Measurements from ENCODE around the gene NRP1.

Gene NRP1

GRCh38 chr10:33333260-33334101 is 986 bp downstream of the NRP1 start:
- H3K4me1 ChIP-seq = peaks cover 0 to 45% (median 28%) of the 10 kb centered on the region in 4 donors
- H3K27ac ChIP-seq = peak overlapping the region; percentile 90 to 93
- DNase-seq = no peak
- H3K27me3 ChIP-seq = no peaks in the 10 kb centered on the region
- intact Hi-C loops (cut with DNase I; ENCODE audit: low total_unique reads) = loop anchor here (10.0 kb wide), 1 partner anchor 951 kb away; no protein-coding TSS in a partner anchor
- H3K9me3 ChIP-seq = no peaks in the 10 kb centered on the region
- H3K36me3 ChIP-seq = peaks cover 0 to 13% (median 1%) of the 10 kb centered on the region in 3 donors
- H3K4me3 ChIP-seq = peak overlapping the region; percentile 67 to 93
- TF ChIP-seq, protein P1, sequence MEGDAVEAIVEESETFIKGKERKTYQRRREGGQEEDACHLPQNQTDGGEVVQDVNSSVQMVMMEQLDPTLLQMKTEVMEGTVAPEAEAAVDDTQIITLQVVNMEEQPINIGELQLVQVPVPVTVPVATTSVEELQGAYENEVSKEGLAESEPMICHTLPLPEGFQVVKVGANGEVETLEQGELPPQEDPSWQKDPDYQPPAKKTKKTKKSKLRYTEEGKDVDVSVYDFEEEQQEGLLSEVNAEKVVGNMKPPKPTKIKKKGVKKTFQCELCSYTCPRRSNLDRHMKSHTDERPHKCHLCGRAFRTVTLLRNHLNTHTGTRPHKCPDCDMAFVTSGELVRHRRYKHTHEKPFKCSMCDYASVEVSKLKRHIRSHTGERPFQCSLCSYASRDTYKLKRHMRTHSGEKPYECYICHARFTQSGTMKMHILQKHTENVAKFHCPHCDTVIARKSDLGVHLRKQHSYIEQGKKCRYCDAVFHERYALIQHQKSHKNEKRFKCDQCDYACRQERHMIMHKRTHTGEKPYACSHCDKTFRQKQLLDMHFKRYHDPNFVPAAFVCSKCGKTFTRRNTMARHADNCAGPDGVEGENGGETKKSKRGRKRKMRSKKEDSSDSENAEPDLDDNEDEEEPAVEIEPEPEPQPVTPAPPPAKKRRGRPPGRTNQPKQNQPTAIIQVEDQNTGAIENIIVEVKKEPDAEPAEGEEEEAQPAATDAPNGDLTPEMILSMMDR (IDR thresholded peaks at IDR 0.05) = no peak

DNA sequence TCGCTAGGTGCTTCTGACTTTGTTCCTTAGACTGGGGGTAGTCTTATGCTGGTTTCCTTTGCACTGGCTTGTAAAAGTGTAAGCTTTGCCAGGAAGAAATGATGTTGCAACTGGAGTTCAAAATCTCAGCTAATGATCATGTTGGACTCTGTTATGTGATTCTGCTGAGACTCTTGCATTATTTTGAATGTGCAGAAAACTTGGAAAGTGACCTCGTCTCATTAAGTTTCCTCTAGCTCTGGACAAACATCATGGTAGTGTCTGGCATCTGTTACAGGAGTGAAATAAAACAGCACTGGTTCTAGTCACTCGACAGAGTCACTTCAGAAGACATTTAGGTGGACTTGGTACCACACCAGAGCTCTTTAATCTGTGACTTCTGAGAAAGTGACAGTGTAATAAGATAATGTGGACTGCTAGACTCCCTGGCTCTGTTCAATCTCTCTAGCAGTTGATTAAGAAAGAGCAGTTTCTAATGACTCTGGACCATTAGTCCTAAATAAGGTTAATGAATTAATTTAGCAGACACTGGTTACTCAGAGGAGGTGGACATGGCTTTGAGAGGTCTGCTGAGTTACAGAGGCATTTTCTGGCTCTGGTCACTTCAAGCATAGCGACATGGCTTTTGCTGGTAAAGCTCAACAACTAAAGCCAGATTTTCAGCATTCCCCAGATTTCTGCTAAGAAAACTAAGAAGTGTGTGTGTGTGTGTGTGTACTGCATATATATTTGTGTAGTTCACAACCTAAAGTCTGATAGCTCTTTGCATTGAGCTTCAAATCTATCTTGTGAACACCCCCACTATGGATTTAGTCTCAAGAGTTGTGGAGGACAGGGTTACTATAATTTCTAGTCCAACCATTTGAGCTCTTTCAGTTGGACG is 2.0 kb downstream of the NRP1 start:
- no peak for DNase-seq
- Histone ChIP-seq H3K9me3 (no peaks in the 10 kb centered on the region), H3K4me1 (peaks cover 0 to 48% (median 28%) of the 10 kb centered on the region in 4 donors), H3K27ac (peak overlapping the region; percentile 90 to 93), H3K27me3 (no peaks in the 10 kb centered on the region), H3K4me3 (peak overlapping the region; percentile 67 to 93), H3K36me3 (peaks cover 0 to 17% (median 4%) of the 10 kb centered on the region in 3 donors)
- TF ChIP-seq, protein P1 (IDR thresholded peaks at IDR 0.05) = no peak
- intact Hi-C loops (cut with DNase I; ENCODE audit: low total_unique reads) = loop anchor here (10.0 kb wide), 1 partner anchor 952 kb away; no protein-coding TSS in a partner anchor

- Histone ChIP-seq H3K9me3 (no peaks in the 10 kb centered on the region), H3K27ac (peak overlapping the region; percentile 90 to 93), H3K36me3 (peaks cover 0 to 17% (median 4%) of the 10 kb centered on the region in 3 donors), H3K27me3 (no peaks in the 10 kb centered on the region), H3K4me1 (peaks cover 0 to 54% (median 26%) of the 10 kb centered on the region in 4 donors), H3K4me3 (peak overlapping the region; percentile 67 to 93)
- no peak for DNase-seq
- TF ChIP-seq, protein P1 (IDR thresholded peaks at IDR 0.05) = no peak
- intact Hi-C loops (cut with DNase I; ENCODE audit: low total_unique reads) = loop anchor here (2.0 to 10.0 kb wide), 2 partner anchors 953 to 1309 kb away; no protein-coding TSS in a partner anchor
Observed at GRCh38 chr10:33331379-33331694, 3.1 kb downstream of the NRP1 start.

- H3K4me1 ChIP-seq = peaks cover 0 to 60% (median 23%) of the 10 kb centered on the region in 4 donors
- peak overlapping the region; percentile 90 to 93 for H3K27ac ChIP-seq
- H3K9me3 ChIP-seq = no peaks in the 10 kb centered on the region
- peaks cover 0 to 17% (median 4%) of the 10 kb centered on the region in 3 donors for H3K36me3 ChIP-seq
- DNase-seq = peak; percentile 90 to 91
- TF ChIP-seq, protein P1 (IDR thresholded peaks at IDR 0.05) = peak; percentile 83 to 91
- H3K27me3 ChIP-seq = no peaks in the 10 kb centered on the region
- intact Hi-C loops (cut with DNase I; ENCODE audit: low total_unique reads) = loop anchor here (2.0 to 10.0 kb wide), 2 partner anchors 954 to 1310 kb away; no protein-coding TSS in a partner anchor
- peak overlapping the region; percentile 67 to 93 for H3K4me3 ChIP-seq
Observed at GRCh38 chr10:33330543-33331378, 3.7 kb downstream of the NRP1 start.
